Measurements from ENCODE around the gene TPST1.
A peak's percentile ranks its signal among the peaks of the same experiment; 100 is the strongest.
"Not testable (repeated sequence)": the region's sequence is repeated elsewhere in the genome, so short reads cannot be mapped to it uniquely, and the experiment has no call there.

TPST1 gene

GRCh38 chr7:66296557-66296956 is 91.4 kb downstream of the TPST1 start:
- no peak for DNase-seq

GRCh38 chr7:66297579-66297978 is 92.4 kb downstream of the TPST1 start:
- DNase-seq = no peak

- no peak for DNase-seq
Measured at GRCh38 chr7:66301249-66301648, 96.1 kb downstream of the TPST1 start.

GRCh38 chr7:66301737-66302136 is 96.6 kb downstream of the TPST1 start:
- DNase-seq = no peak

- DNase-seq = no peak
Measured at GRCh38 chr7:66303454-66304155, 98.5 kb downstream of the TPST1 start.

GRCh38 chr7:66304536-66304935 is 99.4 kb downstream of the TPST1 start:
- peak; percentile 7 for DNase-seq

- no peak for DNase-seq
Measured at GRCh38 chr7:66306243-66306642, 101.1 kb downstream of the TPST1 start.

- peak; percentile 35 for DNase-seq
Measured at GRCh38 chr7:66307591-66308215, 102.6 kb downstream of the TPST1 start.

- no peak for DNase-seq
Measured at GRCh38 chr7:66308411-66308810, 103.3 kb downstream of the TPST1 start.

GRCh38 chr7:66310620-66311019 is 105.5 kb downstream of the TPST1 start:
- no peak for DNase-seq

- no peak for DNase-seq
Measured at GRCh38 chr7:66313886-66314568, 108.9 kb downstream of the TPST1 start.

- peak; percentile 25 for DNase-seq
Measured at GRCh38 chr7:66315192-66315591, 110.1 kb downstream of the TPST1 start.

GRCh38 chr7:66319407-66319979 is 114.4 kb downstream of the TPST1 start:
- no peak for DNase-seq

- no peak for DNase-seq
Measured at GRCh38 chr7:66321283-66321682, 116.1 kb downstream of the TPST1 start.

GRCh38 chr7:66323114-66323796 is 118.1 kb downstream of the TPST1 start:
- no peak for DNase-seq

GRCh38 chr7:66324985-66325384 is 119.9 kb downstream of the TPST1 start:
- DNase-seq = not testable (repeated sequence)

GRCh38 chr7:66326501-66327215 is 121.5 kb downstream of the TPST1 start:
- peak; percentile 88 for DNase-seq

GRCh38 chr7:66330961-66331360 is 125.8 kb downstream of the TPST1 start:
- DNase-seq = no peak

GRCh38 chr7:66331883-66332282 is 126.7 kb downstream of the TPST1 start:
- DNase-seq = no peak

GRCh38 chr7:66333443-66333842 is 128.3 kb downstream of the TPST1 start:
- DNase-seq = no peak

- DNase-seq = no peak
Measured at GRCh38 chr7:66335318-66335717, 130.2 kb downstream of the TPST1 start.

GRCh38 chr7:66336760-66337159 is 131.6 kb downstream of the TPST1 start:
- no peak for DNase-seq

- no peak for DNase-seq
Measured at GRCh38 chr7:66339141-66339540, 134.0 kb downstream of the TPST1 start.
